GM20431 (cell line): Measurements from ENCODE around the gene ANXA3.
"Not testable (repeated sequence)": the region's sequence is repeated elsewhere in the genome, so short reads cannot be mapped to it uniquely, and the experiment has no call there.

Experiments used
- in situ Hi-C: fragments of 300-500 bp; cut with MseI, MboI; formaldehyde crosslinking; loops from one replicate; pipeline ENCODE4 v1.15.0; 2020; ENCODE audit warnings: low sequenced_read_pairs; ENCODE audit not compliant: unreplicated experiment

ANXA3 gene

GRCh38 chr4:78534286-78534955 is 17.1 kb upstream of the ANXA3 start:
- in situ Hi-C loops, result no loop called here

DNA sequence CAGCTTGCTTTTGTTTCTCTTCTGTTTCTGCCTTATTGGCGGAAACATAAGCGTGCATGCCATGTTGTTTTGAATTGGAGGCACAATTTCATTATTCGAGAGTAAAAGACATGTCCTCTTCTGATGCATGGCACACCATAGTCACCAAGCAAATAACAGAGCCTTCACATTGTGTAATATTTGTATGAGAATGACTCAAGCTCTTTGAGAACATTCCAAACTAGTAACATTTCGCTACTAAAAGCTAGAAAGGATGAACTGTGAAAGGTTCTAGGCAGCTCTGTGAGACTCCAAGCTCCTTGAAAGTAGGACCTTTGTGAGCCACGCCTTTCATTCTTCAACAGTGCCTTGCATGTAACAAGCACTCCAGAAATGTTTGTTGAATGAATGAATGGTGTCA is 9.2 kb upstream of the ANXA3 start:
- in situ Hi-C loops, result no loop called here

DNA sequence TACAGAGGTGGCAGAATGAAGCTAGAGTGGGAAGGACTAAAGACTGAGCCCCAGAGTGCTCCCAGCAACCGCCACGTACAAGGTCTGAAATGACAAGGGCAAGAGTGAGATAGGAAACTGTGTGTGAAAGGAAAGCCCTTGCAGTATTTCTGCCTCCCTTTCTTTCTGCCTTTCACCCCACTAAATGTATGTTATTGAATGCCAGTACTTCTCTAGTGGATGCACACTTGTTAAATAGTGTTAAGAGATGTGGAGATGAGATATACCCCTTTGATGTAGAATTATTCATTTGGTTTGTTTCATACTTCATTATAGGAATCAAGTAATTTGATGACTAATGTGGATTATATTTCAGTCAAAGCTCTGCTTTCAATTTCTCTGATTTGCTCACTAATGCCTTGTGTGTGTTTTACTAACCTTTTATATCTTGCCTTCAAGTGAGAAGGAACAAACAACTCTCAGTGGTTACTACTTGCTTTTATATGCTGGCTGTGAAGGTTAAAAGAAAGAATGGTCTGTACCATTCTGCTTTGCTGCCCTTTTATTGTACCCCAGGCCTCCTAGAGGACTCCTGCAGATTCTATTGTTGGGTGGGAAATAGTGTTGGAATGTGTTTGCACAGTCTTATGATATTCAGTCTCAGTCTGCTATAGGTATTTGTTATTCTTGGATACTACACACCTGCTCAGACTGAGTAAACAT is 8.0 kb upstream of the ANXA3 start:
- in situ Hi-C loops, result no loop called here

DNA sequence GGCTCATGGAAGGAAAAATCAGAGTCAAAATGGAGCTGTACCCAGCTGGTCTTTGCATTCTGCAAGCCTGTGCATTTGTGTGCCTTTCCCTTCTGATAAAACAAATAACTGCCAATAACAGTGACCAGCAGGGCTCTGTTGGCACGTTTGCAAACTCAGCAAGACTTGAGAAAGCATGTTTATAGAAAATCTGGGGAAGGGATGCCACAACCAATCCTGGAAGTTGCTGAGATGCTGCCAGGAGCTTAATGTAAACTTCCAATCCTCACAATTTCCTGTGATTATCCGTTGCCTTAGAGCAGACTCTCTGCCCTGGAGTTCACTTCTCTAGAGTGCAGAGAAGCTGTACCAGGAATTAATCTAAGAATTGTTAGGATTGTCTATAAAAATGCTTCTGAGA is 6.9 kb upstream of the ANXA3 start:
- in situ Hi-C loops, result no loop called here

DNA sequence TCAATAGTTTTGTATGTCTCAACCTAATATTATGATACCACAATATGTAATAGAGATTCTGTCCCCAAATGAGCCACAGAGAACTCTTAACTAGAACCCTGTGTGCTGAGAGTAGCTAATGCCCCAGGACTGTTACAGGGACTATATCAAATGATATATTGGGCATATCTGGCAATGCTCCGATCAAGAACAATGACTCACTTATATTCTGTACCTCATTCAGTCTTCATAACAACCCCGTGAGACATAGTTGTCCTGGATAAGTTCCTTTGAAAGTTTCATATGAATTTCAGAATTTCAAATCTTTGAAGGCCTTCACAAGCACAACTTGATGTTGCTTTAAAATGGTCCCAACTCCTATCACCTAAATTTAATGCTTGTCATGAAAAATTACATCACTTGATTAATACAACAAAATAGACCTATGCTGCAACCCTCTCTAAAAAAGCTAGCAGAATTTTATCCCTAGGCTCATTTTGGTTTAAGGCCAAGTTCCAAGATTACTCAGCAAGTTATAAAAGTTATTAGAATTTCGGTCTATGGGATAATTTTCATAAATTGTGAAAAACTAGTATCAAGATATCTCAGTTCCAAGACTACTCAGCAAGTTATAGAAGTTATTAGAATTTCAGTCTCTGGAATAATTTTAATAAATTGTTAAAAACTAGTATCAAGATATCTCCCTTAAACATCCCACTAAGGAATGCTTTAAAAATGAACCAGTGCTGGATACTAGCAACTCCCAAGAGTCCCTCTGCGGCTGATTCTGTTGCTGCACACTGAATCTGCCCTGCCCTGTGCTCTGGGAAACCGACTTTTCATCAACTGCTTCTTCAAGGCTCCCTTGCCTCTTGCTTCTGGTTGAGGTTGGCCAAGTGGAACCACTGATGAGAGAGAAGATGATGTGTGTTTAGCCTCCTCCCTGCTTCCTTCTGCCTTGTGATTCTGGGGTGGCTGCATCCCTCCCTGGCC is 6.0 kb upstream of the ANXA3 start:
- in situ Hi-C loops, result no loop called here

DNA sequence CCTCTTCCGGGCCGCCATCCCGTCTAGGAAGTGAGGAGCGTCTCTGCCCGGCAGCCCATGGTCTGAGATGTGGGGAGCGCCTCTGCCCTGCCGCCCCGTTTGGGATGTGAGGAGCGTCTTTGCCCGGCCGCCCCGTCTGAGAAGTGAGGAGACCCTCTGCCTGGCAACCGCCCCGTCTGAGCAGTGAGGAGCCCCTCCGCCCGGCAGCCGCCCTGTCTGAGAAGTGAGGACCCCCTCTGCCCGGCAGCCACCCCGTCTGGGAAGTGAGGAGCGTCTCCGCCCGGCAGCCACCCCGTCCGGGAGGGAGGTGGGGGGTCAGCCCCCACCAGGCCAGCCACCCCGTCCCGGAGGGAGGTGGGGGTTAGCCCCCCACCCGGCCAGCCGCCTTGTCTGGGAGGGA is 3.7 kb upstream of the ANXA3 start:
- in situ Hi-C loops, result not testable (repeated sequence)

DNA sequence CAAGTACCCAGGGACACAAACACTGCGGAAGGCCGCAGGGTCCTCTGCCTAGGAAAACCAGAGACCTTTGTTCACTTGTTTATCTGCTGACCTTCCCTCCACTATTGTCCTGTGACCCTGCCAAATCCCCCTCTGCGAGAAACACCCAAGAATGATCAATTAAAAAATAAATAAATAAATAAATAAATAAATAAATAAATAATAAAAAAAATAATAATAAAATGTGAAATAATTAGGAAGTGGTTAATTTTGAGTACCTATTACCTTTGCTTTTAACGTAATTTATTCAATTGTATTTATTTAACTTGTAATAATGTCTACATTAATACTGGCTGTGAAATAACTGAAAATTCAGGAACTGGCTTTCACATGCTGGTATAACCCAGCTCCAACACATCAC is 2.7 kb upstream of the ANXA3 start:
- in situ Hi-C loops, result not testable (repeated sequence)

DNA sequence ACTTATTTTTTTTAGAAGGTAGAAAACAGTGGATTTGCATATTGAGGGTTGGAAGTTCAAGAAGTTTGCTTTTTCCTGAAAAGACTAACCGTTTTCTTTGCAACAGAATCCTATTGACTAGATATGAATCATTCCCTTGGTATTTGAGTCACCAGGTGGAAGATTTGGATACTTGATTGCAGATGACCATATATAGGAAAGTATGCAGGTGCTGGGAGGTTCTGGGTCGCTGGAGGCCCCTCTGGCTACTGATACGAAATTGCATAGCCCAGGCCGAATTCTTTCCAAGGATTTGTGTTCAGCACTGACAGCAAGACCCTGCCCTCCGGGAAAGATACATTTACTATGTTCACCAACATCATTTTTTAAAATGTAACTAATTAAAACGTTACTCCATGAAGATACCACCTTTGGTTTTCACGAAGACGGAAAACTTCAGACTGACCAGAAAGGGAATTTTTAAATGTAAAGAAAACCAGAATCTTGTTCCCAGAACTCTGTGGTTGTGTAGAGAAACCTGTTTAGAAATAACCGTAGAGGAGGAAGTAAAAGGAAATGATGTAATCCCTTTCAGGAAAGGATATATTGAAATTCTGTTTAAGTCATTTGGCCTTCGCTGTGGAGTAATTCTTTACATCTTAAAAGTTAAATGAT is 946 bp downstream of the ANXA3 start:
- in situ Hi-C loops, result no loop called here

- in situ Hi-C loops, result no loop called here
These were observed 1.4 kb downstream of the ANXA3 start for GRCh38 chr4:78553043-78553396.

DNA sequence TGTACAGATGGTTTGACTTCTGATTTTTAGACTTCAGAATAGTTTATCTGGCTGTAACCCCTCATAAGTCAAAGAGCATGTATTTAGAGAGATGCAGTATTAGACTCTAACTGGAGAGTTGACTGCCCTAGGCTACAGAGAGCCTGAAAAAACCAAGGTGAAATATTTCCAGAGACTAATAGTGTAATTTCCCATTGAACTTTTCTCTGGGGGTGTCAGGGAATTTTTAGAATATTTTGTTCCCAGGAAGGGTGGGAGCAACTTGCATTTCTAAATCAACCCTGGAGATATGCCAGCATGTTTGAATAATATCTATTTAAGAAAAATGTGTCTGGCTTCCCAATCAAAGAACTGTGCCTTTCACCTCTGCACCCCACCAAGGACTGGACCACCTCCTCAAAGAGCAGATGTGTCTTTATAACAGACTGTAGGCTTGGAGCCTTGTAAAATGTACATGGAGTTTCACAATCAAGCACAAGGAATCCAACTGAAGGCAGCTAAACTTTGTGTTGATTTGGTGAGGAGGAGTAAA is 2.0 kb downstream of the ANXA3 start:
- in situ Hi-C loops, result no loop called here

GRCh38 chr4:78556665-78557064 is 5.1 kb downstream of the ANXA3 start:
- in situ Hi-C loops, result no loop called here

DNA sequence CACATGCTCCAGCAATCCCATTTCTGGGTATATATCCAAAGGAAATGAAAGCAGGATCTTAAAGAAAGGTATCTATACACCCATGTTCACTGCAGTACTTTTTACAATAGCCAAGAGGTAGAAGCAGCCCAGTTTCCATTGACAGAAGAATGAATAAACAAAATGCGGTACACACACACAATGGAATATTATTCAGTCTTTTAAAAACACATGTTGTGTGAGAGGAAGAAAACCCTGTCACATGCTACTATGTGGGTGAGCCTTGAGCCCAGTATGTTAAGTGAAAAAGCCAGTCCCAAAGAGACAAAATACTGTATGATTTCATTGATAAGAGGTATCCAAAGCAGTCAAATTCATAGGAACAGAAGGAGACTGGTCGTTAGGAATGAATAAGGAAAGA is 6.3 kb downstream of the ANXA3 start:
- in situ Hi-C loops, result no loop called here

- in situ Hi-C loops, result no loop called here
These were observed 6.8 kb downstream of the ANXA3 start for GRCh38 chr4:78558410-78558809.

DNA sequence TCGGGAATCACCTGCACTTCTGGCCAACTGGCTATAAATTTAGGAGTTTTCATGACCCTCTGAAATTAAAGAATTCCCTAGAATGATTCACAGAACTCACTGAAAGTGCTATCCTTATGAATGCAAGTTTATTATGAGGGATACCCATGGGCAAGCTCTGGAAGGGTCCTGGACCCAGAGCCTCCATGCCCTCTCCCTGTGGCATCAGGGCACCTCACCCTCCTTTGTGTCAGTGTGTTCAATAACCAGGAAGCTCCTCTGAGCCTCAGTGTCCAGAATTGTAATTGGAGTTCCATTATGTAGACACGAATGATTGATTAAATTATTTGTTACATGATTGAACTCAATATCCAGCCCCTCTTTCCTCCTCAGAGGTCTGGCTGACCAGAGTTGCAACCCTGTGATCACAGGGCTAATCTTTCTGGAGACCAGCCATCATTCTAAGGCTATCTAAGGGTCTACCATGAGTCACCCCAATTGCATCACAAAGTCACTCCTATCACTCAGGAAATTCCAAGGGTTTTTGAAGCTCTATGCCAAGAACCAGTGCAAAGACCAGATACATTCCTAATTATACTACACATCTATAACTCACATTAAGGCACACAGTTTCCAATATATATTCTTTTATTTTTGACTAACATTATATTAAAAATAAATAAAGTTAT is 8.9 kb downstream of the ANXA3 start:
- in situ Hi-C loops, result no loop called here

DNA sequence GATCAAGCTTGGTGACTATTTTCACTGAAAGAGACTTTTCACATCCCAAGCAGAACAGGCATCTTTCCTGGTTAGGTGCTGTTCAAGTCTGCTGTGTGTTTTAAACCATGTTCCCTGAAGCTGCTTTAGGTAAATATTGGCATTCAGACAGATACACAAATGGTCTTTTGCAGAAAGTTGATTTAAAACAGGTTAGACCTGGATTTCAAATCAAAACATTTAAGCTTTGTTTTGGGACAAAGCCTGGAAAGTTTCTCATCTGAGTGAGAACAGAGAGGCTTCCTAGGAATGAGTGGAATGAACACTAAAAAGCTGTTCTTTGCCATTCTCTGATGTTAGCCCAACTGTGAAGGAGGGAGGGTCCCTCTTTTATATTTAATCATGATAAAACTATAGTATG is 10.1 kb downstream of the ANXA3 start:
- in situ Hi-C loops, result no loop called here

DNA sequence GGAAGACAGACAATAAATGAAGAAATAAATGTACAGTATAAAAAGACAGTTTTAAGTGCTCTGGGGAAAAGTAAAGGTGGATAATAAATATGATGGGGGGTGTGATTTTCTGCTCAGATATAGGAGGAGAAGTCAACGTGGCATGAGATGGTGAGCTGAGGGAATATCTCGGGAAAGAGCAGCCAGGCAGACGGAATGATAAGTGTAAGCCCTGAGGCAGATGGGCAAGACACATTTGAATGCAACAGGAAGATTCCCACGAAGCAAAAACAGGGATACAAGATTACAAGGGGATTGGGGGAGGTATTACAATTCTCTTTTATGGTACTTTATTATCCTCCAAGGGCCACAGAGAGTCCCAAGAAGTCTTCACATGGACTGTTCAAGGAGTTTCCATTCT is 11.1 kb downstream of the ANXA3 start:
- in situ Hi-C loops, result no loop called here

GRCh38 chr4:78565971-78566372 is 14.4 kb downstream of the ANXA3 start:
- in situ Hi-C loops, result no loop called here

GRCh38 chr4:78566834-78567499 is 15.4 kb downstream of the ANXA3 start:
- in situ Hi-C loops, result no loop called here

DNA sequence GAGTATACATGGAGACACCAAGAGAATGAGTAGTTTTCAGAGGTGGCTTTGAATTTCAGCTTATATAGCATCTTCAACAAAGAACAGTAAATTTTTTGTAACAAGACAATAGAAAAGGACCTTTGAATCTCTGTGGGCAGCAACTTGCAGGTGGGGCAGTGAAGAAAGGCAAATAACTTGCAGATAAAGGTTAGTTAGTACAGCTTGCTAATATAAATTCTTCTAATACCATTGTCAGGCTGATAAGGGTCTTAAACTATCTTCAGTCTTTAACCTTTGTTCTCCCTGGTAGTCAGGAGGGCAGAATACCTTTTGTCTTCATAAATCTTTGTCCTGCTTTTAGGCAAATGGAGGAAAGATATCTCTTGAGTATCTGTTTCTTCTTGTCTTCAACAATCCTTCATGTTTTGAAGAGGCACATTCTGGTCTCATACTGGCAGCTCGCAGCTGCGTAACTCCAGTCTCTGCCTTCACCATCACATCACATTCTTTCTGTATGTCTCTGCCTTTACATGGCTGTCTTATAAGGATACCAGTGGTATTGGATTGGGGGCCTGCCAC is 16.0 kb downstream of the ANXA3 start:
- in situ Hi-C loops, result no loop called here
